Measurements from ENCODE around the gene PRSS22. TPM values are rescaled to one million over a fixed set of nuclear protein-coding genes. Genes with fewer than 3 reads are reported as not detected.

PRSS22 gene
- total RNA-seq, 2 experiments from 2014 or later, result not detected

GRCh38 chr16:2804728-2805127 lies 53.2 kb downstream of the PRSS22 start:
- no peak for DNase-seq
- Mint-ChIP-seq H3K27ac (no peak overlapping the region), H3K9me3 (peaks cover 7% of the 10 kb centered on the region), H3K36me3 (ENCODE audit: low read depth) (no peaks in the 10 kb centered on the region), H3K4me3 (no peak overlapping the region), H3K4me1 (ENCODE audit: low read depth) (no peaks in the 10 kb centered on the region), H3K27me3 (peaks cover 2% of the 10 kb centered on the region)
- ChIA-PET POLR2A (no interaction called here), CTCF (no interaction called here)
- TF ChIP-seq CTCF (IDR thresholded peaks at IDR 0.05), result no peak
- intact Hi-C loops (cut with micrococcal nuclease), result no loop called here
- no peak for ATAC-seq

- POLR2A ChIA-PET, result no interaction called here
- intact Hi-C loops (cut with micrococcal nuclease), result no loop called here
These were observed 54.3 kb downstream of the PRSS22 start for GRCh38 chr16:2803545-2804195.

More at GRCh38 chr16:2803545-2804195, 54.3 kb downstream of the PRSS22 start:
- Mint-ChIP-seq H3K4me1 (ENCODE audit: low read depth) (no peaks in the 10 kb centered on the region), H3K4me3 (no peak overlapping the region), H3K27ac (no peak overlapping the region), H3K36me3 (ENCODE audit: low read depth) (no peaks in the 10 kb centered on the region), H3K27me3 (peaks cover 2% of the 10 kb centered on the region), H3K9me3 (peaks cover 7% of the 10 kb centered on the region)
- DNase-seq (no peak), ATAC-seq (no peak)
- CTCF ChIA-PET, result no interaction called here
- no peak for TF ChIP-seq CTCF (IDR thresholded peaks at IDR 0.05)

Other genes with a start within 250 kb of the PRSS22 start
- 10 to 100 TPM; 26.0 to 27.3 TPM for gene KCTD5, start 175.6 kb downstream of the PRSS22 start, total RNA-seq
- gene PRSS27, start 137.9 kb downstream of the PRSS22 start, total RNA-seq, result 1 to 10 TPM; 1.2 to 1.4 TPM
- gene SRRM2, start 105.5 kb downstream of the PRSS22 start, total RNA-seq, result 100 to 1,000 TPM; 518 to 561 TPM
- 100 to 1,000 TPM; 174 to 178 TPM for gene ELOB, start 80.9 kb downstream of the PRSS22 start, total RNA-seq
- gene PRSS33, start 70.6 kb downstream of the PRSS22 start, total RNA-seq, result under 1 TPM in 1 of 2 experiments, not detected in 1; 0.29 TPM
- not detected for gene PRSS41, start 59.7 kb downstream of the PRSS22 start, total RNA-seq
- 10 to 100 TPM; 11.3 to 12.5 TPM for gene PRSS21, start 40.9 kb downstream of the PRSS22 start, total RNA-seq
- 1 to 10 TPM in 1 of 2 experiments, under 1 TPM in 1; 0.97 to 2.1 TPM for gene ZG16B, start 27.9 kb downstream of the PRSS22 start, total RNA-seq
- 10 to 100 TPM; 18.9 to 19.3 TPM for gene FLYWCH2, start 25.0 kb upstream of the PRSS22 start, total RNA-seq
- 10 to 100 TPM; 33.4 to 34.9 TPM for gene FLYWCH1, start 53.8 kb upstream of the PRSS22 start, total RNA-seq
- under 1 TPM in 1 of 2 experiments, not detected in 1; 0.22 TPM for gene KREMEN2, start 106.1 kb upstream of the PRSS22 start, total RNA-seq
- 10 to 100 TPM; 29.4 to 30.4 TPM for gene PAQR4, start 111.2 kb upstream of the PRSS22 start, total RNA-seq
- 100 to 1,000 TPM; 121 to 123 TPM for gene PKMYT1, start 122.3 kb upstream of the PRSS22 start, total RNA-seq
- not detected for gene CLDN9, start 154.8 kb upstream of the PRSS22 start, total RNA-seq
- gene CLDN6, start 160.0 kb upstream of the PRSS22 start, total RNA-seq, result not detected
- 10 to 100 TPM; 11.8 to 13.5 TPM for gene TNFRSF12A, start 162.2 kb upstream of the PRSS22 start, total RNA-seq
- gene HCFC1R1, start 165.8 kb upstream of the PRSS22 start, total RNA-seq, result 10 to 100 TPM; 24.2 to 24.8 TPM
- 10 to 100 TPM; 55.4 to 56.6 TPM for gene THOC6, start 165.9 kb upstream of the PRSS22 start, total RNA-seq
- gene BICDL2, start 178.8 kb upstream of the PRSS22 start, total RNA-seq, result under 1 TPM; 0.77 to 0.92 TPM
- gene MMP25, start 188.4 kb upstream of the PRSS22 start, total RNA-seq, result 1 to 10 TPM; 1.1 to 1.5 TPM
- 100 to 1,000 TPM; 971 to 974 TPM for gene IL32, start 207.5 kb upstream of the PRSS22 start, total RNA-seq
- under 1 TPM; 0.09 to 0.25 TPM for gene ZSCAN10, start 241.1 kb upstream of the PRSS22 start, total RNA-seq

Data from activated CD8-positive, alpha-beta T cell treated with anti-CD3 and anti-CD28 coated beads for 36 hours (primary cell).